Breast epithelium (tissue), 3 donors: ENCODE measurements around the gene APC2.

ENCODE experiments used
- CTCF ChIP-seq, 3 donors: fragments of 450-650 bp; IDR thresholded peaks; one replicate each; pipeline ENCODE4 v1.5.1; 2016 to 2017; ENCODE audit warnings: antibody characterized with exemption in 3 of 3, mild to moderate bottlenecking in 3 of 3, moderate library complexity in 3 of 3
- POLR2A ChIP-seq: fragments of 450-650 bp; IDR thresholded peaks from one replicate; pipeline ENCODE4 v1.6.1; 2016; ENCODE audit warnings: antibody characterized with exemption, mild to moderate bottlenecking, moderate library complexity

DNA sequence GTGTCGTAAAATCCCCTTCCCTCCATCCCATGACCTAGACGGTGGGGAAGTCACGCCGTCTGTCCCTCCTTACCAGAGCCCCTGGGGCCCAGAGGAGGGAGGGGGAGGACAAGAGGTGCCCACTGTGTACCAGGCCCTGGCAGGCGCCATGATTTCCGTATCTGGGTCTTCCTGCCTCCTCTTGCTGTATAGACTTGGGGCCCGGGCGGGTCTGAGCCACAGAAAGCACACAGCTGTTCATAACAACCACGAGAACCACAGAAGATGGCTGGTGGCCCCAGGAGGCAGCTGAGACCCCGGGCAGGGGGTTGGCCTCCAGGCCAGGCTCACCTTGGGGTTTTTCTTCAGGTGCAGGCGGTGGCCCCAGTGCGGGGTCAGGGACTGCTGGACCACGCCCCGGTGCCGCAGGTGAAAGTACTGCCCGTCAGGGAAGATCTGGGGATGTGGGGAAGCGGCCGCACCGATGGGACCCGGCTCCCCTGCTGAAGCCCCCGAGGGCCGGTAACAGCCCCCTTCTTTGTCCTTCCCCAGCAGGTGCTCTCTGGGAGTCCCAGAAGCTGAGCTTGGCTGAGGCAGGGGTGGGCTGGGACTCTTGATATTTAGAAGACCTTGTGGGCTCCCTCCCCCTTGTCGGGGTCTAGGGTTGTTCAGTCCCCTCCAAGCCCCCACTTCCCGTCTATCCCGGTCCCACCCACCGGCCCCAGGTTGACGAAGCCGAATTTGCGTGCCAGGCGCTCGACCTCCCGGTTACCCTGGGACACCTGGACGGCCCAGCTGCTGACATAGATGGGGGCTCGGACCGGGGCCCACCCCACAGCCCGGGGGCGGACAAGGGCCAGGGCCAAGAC is 39.8 kb downstream of the APC2 start:
- no peak for TF ChIP-seq CTCF (IDR thresholded peaks at IDR 0.05)
- TF ChIP-seq POLR2A: no peak
